ENCODE measurements around the gene DHCR24.

DHCR24 gene

DNA sequence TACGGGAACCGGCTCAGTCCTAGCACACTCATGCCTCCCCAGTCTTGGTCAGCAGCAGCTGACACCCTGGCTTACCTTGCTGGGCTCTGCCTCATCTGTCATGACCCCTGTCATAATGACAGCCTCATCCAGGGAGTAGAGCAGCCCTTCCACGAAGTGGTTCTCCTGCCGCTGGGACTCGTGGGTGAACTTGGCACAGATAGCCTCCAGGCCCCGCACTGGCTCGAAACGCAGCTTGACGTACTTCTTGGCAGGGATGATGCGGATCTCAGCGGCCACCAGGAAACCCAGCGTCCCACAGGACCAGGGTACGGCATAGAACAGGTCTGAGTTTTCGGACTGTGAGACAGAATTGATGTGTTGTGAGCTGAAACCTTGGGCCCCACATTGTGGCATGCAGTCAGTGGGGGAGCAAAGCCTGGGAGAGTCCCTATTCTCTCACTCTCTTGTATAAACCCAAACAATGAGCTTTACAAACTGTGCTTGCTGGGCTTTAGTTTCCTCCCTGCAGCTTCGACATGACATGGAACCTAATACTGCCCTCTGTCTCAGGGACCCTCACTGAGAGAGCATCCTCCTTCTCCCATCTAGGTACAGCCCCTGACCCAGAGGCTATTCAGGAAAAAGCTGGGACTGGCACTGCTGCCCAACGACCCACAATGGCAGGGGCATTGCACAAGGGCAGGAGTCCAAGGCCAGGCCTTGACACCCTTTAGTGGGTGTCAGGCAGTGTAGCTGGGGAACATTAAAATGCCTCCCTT lies 15.5 kb downstream of the DHCR24 start:
- no peak for DNase-seq (ENCODE audit: low read depth)
- H3K4me3 ChIP-seq (ENCODE audit: low read depth, low read length): no peak overlapping the region
- TF ChIP-seq, protein P1, sequence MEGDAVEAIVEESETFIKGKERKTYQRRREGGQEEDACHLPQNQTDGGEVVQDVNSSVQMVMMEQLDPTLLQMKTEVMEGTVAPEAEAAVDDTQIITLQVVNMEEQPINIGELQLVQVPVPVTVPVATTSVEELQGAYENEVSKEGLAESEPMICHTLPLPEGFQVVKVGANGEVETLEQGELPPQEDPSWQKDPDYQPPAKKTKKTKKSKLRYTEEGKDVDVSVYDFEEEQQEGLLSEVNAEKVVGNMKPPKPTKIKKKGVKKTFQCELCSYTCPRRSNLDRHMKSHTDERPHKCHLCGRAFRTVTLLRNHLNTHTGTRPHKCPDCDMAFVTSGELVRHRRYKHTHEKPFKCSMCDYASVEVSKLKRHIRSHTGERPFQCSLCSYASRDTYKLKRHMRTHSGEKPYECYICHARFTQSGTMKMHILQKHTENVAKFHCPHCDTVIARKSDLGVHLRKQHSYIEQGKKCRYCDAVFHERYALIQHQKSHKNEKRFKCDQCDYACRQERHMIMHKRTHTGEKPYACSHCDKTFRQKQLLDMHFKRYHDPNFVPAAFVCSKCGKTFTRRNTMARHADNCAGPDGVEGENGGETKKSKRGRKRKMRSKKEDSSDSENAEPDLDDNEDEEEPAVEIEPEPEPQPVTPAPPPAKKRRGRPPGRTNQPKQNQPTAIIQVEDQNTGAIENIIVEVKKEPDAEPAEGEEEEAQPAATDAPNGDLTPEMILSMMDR (IDR thresholded peaks at IDR 0.05; ENCODE audit: control insufficient read depth, extremely low read depth, insufficient read depth): no peak

DNA sequence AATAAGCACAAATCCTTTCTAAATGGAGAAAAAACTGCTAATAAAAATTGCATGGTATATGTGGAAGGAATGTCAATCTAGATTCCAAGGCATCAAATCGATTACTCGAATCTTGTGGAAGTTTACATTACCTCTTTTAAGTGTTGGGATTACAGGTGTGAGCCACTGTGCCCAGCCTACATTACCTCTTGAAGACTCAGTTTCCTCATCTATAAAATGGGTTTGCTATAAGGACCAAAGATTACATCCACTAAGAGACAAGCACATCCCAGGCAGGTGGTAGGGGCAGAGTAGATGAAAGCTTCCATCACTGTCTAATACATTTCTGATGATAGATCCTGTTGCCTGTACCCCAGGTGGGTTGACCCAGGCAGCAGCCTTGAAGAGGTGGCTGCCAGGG lies 16.1 kb downstream of the DHCR24 start:
- no peak overlapping the region for H3K4me3 ChIP-seq (ENCODE audit: low read depth, low read length)
- DNase-seq (ENCODE audit: low read depth): no peak
- TF ChIP-seq, protein P1 (IDR thresholded peaks at IDR 0.05; ENCODE audit: control insufficient read depth, extremely low read depth, insufficient read depth): no peak

DNA sequence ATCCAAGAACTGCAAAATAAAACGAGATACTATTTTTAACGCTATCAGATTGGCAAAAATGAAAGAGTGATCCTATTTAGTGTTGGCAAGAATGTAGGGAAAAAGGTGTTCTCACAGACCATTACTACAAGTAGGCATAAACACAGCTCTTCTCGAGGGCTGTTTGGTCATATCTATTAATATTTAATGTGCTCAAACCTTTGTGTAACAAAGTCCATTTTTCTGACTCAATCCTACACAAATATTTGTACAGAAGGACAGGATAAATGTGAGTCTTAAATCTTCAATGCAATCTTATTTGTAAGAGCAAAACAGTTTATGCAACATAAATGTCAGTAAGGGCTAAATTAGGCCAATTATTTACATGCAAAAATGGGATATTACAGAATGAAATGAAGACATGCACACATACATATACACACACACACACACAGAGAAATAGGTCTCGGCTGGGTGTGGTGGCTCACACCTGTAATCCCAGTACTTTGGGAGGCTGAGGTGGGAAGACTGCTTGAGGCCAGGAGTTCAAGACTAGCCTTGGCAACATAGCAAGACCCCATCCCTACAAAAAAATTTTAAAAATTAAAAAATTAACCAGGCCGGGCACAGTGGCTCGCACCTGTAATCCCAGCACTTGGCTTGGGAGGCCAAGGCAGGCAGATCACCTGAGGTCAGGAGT lies 17.7 kb downstream of the DHCR24 start:
- TF ChIP-seq, protein P1 (IDR thresholded peaks at IDR 0.05; ENCODE audit: control insufficient read depth, extremely low read depth, insufficient read depth): no peak
- no peak for DNase-seq (ENCODE audit: low read depth)
- H3K4me3 ChIP-seq (ENCODE audit: low read depth, low read length): no peak overlapping the region

DNA sequence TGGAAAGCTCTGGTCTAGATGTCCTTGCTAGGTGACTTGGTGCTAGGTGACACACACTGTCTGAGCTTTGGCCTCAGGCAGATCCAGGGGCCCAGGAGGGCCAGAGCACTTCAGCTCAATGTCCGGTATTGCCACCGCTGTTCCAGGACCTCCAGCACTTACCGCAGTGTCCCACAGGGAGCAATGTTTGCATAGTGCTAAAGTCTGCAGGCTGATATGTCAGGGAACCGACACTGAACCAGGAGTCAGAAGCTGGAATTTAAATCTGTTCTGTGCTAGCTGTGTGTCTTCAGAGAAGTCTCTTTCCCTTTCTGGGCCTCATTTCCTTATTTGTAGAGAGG lies 19.3 kb downstream of the DHCR24 start:
- no peak overlapping the region for H3K4me3 ChIP-seq (ENCODE audit: low read depth, low read length)
- TF ChIP-seq, protein P1 (IDR thresholded peaks at IDR 0.05; ENCODE audit: control insufficient read depth, extremely low read depth, insufficient read depth): no peak
- no peak for DNase-seq (ENCODE audit: low read depth)

DNA sequence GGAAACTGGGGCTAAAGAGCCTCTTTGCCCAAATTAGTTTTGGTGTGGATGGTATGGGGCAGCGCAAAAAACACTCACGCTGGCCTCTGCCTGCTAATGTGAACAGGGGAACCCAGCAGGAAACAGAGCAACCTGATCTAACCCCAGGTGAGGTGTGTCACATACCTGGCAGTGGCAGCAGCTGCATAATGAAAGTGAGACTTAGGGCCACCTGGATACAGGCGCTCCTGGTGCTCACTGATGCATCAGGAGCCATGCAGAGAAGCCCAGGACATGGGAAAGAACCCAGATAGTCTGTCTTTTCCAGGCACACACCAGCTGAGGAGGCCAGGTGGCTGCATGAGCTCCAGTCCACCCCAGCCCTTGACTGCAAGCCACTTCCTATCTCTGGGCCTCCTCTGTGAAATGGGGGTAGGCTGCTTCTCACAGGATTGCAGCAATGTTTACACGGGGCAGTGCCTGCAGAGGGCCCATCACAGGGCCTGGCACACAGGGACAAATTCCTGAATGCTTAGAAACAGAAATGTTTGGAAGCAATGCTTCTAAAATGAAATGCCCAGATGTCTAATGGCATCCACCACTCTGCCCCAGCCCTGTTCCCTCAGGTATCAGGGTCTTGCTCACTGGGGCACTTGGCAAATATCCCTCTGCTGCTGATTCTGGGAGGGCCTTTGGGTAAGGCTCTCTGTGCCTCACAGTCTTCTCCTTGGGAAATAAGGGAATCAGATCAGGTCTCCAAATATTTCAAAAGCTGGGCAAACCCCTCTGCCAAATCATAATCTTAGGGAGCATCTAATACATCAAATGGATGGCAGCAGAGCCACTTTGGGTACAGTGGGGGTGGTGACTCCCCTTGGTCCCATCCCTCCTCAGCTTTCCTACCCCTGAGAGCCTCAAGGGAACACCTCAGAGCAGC lies 19.9 kb downstream of the DHCR24 start:
- TF ChIP-seq, protein P1 (IDR thresholded peaks at IDR 0.05; ENCODE audit: control insufficient read depth, extremely low read depth, insufficient read depth): no peak
- H3K4me3 ChIP-seq (ENCODE audit: low read depth, low read length): no peak overlapping the region
- DNase-seq (ENCODE audit: low read depth): no peak

DNA sequence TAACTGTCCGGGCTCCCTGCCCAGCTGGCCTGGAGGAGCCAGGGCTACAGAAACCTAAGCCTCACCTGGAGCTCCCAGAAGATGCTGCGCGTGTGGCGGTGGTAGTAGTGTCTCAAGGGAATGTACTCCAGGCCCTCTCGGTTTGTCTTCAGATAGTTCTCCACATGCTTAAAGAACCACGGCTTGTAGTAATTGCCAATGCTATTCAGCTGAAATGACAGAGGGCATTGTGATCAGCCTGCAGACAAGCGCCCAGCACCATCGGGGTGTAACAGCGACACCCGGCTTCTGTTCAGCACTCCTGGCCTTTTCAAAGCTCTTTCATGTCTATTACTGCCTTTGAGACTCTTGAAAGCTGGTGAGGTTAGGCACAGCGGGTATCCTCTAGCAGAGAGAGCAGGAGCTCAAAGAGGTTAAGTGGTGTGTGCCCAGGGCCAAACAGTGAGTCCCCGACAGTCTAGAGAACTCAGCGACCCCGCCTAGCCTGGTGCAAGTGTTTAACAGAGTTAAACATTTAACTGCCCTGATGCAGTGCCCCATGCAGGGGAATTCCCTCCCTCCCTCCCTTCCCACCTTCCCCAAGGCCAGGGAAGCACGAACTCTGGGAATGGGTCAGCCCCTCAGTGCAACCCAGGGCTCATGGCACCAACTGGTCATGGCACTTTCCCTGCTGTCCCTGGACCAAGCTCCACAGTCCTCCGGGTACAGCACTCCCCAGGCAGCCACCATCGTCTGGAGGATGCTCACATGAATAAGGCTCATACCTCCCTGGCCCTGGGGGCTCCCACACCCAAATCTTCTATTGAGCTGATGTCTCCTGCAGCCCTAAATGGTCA lies 21.5 kb downstream of the DHCR24 start:
- H3K4me3 ChIP-seq (ENCODE audit: low read depth, low read length): no peak overlapping the region
- TF ChIP-seq, protein P1 (IDR thresholded peaks at IDR 0.05; ENCODE audit: control insufficient read depth, extremely low read depth, insufficient read depth): no peak
- DNase-seq (ENCODE audit: low read depth): no peak
